ENCODE measurements around the gene JPT1.
A peak's percentile ranks its signal among the peaks of the same experiment; 100 is the strongest.

GRCh38 chr17:75113798-75114551 is 40.3 kb downstream of the JPT1 start:
- TF ChIP-seq POLR2AphosphoS5 (IDR thresholded peaks at IDR 0.05) (peak; percentile 66 to 74 (median 71)), CTCF (IDR thresholded peaks at IDR 0.05 in 8 of 11, conservative IDR thresholded peaks at IDR 0.05 in 3 of 11) (peak; percentile 96 to 99 (median 98))

Data from spleen (tissue), 7 donors.